ENCODE results near the gene LGALS13.

Gene LGALS13

DNA sequence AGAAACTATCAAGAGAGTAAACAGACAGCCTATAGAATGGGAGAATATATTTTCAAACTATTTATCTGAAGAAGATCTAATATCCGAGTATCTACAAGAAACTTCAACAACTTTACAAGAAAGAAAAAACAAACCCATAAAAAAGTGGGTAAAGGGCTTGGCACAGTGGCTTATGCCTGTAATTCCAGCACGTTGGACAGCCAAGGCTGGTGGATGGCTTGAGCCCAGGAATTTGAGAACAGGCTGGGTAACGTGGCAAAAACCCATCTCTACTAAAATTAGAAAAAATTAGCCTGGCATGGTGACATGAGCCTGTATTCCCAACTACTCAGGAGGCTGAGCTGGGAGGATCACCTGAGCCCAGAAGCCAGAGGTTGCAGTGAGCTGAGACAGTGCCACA lies 45.6 kb downstream of the LGALS13 start:
- Histone ChIP-seq H3K27me3 (ENCODE audit: insufficient read depth, poor library complexity, severe bottlenecking) (no peaks in the 10 kb centered on the region), H3K27ac (replicated peaks) (no peak overlapping the region), H3K4me3 (replicated peaks; ENCODE audit: insufficient read depth, low read length) (no peak overlapping the region)
- TF ChIP-seq REST (IDR thresholded peaks at IDR 0.05; ENCODE audit: insufficient replicate concordance, low read depth), result peak; percentile 69
- no peak for TF ChIP-seq SPI1 (IDR thresholded peaks at IDR 0.05; ENCODE audit: borderline replicate concordance, low read depth)
- DNase-seq (ENCODE audit: low read depth in 1 of 2, low spot score in 1 of 2), result no peak

DNA sequence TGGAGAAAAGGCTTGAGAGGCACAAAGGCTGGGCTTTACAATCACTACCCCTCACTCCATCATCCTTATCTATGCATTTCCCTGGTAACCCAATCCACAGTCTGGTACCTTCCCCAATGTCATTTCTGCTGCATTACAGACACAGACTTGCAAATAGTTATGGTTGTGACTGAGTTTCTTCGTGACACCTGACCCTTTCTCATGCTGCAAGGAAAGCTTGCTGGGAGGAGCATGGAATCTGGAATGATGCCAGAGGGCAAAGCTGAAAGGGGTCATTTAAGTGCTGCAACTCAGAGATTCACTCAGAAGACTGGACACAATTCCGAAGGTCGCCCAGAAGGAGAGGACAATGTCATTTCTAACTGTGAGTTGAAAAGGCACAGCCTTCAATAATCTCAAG lies 53.3 kb downstream of the LGALS13 start, which contains the start of gene LGALS16:
Gene LGALS16, plus strand, starts transcription at position 301 of the 400 bp plus-strand sequence. Its CDS starts 49 bp downstream, at position 350.
- TF ChIP-seq SPI1 (IDR thresholded peaks at IDR 0.05; ENCODE audit: borderline replicate concordance, low read depth) (no peak), POLR2AphosphoS5 (IDR thresholded peaks at IDR 0.05; ENCODE audit: low read depth) (no peak), GABPA (IDR thresholded peaks at IDR 0.05; ENCODE audit: low read depth) (no peak), CTCF (IDR thresholded peaks at IDR 0.05; ENCODE audit: insufficient read depth, low read length) (no peak), REST (IDR thresholded peaks at IDR 0.05; ENCODE audit: insufficient replicate concordance, low read depth) (no peak)
- Histone ChIP-seq H3K27me3 (ENCODE audit: insufficient read depth, poor library complexity, severe bottlenecking) (no peaks in the 10 kb centered on the region), H3K4me3 (replicated peaks; ENCODE audit: insufficient read depth, low read length) (no peak within 1 kb of the TSS), H3K27ac (replicated peaks) (no peak within 1 kb of the TSS)
- no peak for DNase-seq (ENCODE audit: low read depth in 1 of 2, low spot score in 1 of 2)
